Measurements from ENCODE around the gene DNAJB2. TPM values are rescaled to one million over a fixed set of nuclear protein-coding genes. Genes with fewer than 3 reads are reported as not detected.

The DNAJB2 gene
- total RNA-seq, 2 experiments from 2014 or later = 49.9 to 58.7 TPM

DNA sequence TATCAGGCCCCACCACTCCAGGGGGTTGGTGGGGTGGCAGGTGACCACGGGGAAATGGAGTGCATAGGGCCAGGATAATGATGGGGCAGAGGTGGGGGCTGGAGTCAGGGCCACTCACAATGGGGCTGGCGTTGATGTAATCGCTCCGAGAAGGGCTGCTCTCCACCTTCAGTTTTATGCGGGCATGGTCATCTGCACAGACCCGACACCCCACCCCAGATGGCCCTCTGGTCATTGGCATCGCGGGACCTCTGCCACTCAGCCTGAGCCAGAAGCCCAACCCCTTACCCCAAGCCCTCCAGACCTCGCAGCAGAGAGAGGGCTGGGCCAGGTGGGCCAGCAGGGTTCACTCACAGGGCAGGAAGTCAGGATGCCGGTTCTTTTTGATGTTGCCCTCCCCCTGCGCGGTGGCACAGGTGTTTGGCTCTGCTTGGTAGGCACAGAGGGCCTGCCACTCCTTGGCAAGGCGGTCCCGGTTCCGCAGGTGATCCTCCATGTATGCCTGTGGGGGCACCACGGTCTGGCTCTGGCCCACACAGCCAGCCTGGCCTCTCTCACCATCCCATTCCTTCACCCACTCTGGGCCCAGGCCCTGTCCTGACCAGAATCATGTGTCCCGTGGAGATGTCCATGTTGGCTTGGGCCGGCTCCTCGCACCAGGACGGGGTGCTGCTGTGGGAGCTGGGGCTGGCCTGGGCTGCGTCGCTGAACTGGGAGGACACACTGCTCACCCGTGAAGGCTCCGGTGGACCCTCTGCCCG is 17.6 kb downstream of the DNAJB2 start:
- Histone ChIP-seq H3K4me3 (ENCODE audit: low read depth, low read length, poor library complexity, severe bottlenecking) (no peak overlapping the region), H3K79me2 (ENCODE audit: insufficient read depth, low read depth, low read length) (no peaks in the 10 kb centered on the region), H3K9me2 (ENCODE audit: insufficient read depth, low read length) (no peaks in the 10 kb centered on the region), H3K36me3 (ENCODE audit: insufficient read depth, low read length) (no peaks in the 10 kb centered on the region), H3K27ac (ENCODE audit: low read depth, low read length, poor library complexity, severe bottlenecking) (no peak overlapping the region), H3K4me1 (ENCODE audit: insufficient read depth, low read length, poor library complexity, severe bottlenecking) (peaks cover 21% of the 10 kb centered on the region), H3K4me2 (ENCODE audit: low read length) (no peak overlapping the region), H3K9me3 (ENCODE audit: low read length) (no peaks in the 10 kb centered on the region), H2AFZ (ENCODE audit: low read length) (no peak overlapping the region), H4K20me1 (ENCODE audit: insufficient read depth, low read length) (no peaks in the 10 kb centered on the region)
- ChIA-PET CTCF (ENCODE audit: unreplicated experiment) (no interaction called here), POLR2A (no interaction called here)
- intact Hi-C loops (cut with micrococcal nuclease; ENCODE audit: unreplicated experiment) = no loop called here
- DNase-seq (ENCODE audit: low spot score) = peak; percentile 37
- TF ChIP-seq CTCF (conservative IDR thresholded peaks at IDR 0.05; ENCODE audit: low read length) (no peak), EZH2phosphoT487 (IDR thresholded peaks at IDR 0.05; ENCODE audit: borderline replicate concordance, low read depth, low read length) (no peak)
- BruUV-seq (replicated peaks) = no TSS peak

GRCh38 chr2:219297766-219298456 is 18.7 kb downstream of the DNAJB2 start:
- no peak for DNase-seq (ENCODE audit: low spot score)
- no TSS peak for BruUV-seq (replicated peaks)
- no peak for TF ChIP-seq CTCF (conservative IDR thresholded peaks at IDR 0.05; ENCODE audit: low read length)
- TF ChIP-seq EZH2phosphoT487 (IDR thresholded peaks at IDR 0.05; ENCODE audit: borderline replicate concordance, low read depth, low read length) = no peak

More at GRCh38 chr2:219297766-219298456, 18.7 kb downstream of the DNAJB2 start:
- Histone ChIP-seq H3K9me2 (ENCODE audit: insufficient read depth, low read length) (no peaks in the 10 kb centered on the region), H2AFZ (ENCODE audit: low read length) (no peak overlapping the region), H4K20me1 (ENCODE audit: insufficient read depth, low read length) (no peaks in the 10 kb centered on the region), H3K4me3 (ENCODE audit: low read depth, low read length, poor library complexity, severe bottlenecking) (no peak overlapping the region), H3K79me2 (ENCODE audit: insufficient read depth, low read depth, low read length) (no peaks in the 10 kb centered on the region), H3K36me3 (ENCODE audit: insufficient read depth, low read length) (no peaks in the 10 kb centered on the region), H3K27ac (ENCODE audit: low read depth, low read length, poor library complexity, severe bottlenecking) (no peak overlapping the region), H3K9me3 (ENCODE audit: low read length) (no peaks in the 10 kb centered on the region), H3K4me2 (ENCODE audit: low read length) (no peak overlapping the region), H3K4me1 (ENCODE audit: insufficient read depth, low read length, poor library complexity, severe bottlenecking) (peaks cover 21% of the 10 kb centered on the region)
- intact Hi-C loops (cut with micrococcal nuclease; ENCODE audit: unreplicated experiment) = loop anchor here (1.0 kb wide), 2 partner anchors 120 to 138 kb away; partner anchors contain the start of genes NHEJ1 and RETREG2
- ChIA-PET POLR2A (no interaction called here), CTCF (ENCODE audit: unreplicated experiment) (no interaction called here)

Data from OCI-LY7 (cell line).